HCT116 (cell line): ENCODE measurements around the gene PON1. TPM values are rescaled to one million over a fixed set of nuclear protein-coding genes. Genes with fewer than 3 reads are reported as not detected.

Experiments
- ATAC-seq: fragments of 200-7000 bp; cut with Tn5 transposase; 2 replicates; pipeline ENCODE4 v1.9.1; 2020; ENCODE audit warnings: mild to moderate bottlenecking, moderate library complexity
- BruUV-seq: library from RNA; stranded (reverse); fragments of 400-500 nt; replicated peaks from 2 replicates; lab custom pipeline; 2021; lab: Mats Ljungman, UMichigan
- CTCF ChIA-PET: fragments of 300-600 bp; sonication (Branson Sonifier 250); formaldehyde crosslinking; loops from one replicate; lab custom pipeline; 2021; ENCODE audit warnings: antibody characterized with exemption; lab: Charles Lee
- POLR2A ChIA-PET: fragments of 300-600, 350-600 bp; sonication (Branson Sonifier 250); formaldehyde crosslinking; loops from one replicate; lab custom pipeline; 2021; ENCODE audit warnings: antibody characterized with exemption; lab: Charles Lee
- RAD21 ChIA-PET, 2 experiments: fragments of 300-600 bp; sonication (Branson Sonifier 250); formaldehyde crosslinking; loops; one replicate each; lab custom pipeline; 2023; ENCODE audit warnings: low total read pairs in 2 of 2; ENCODE audit not compliant: uncharacterized antibody in 2 of 2, unreplicated experiment in 2 of 2, low non-redundant PET in 1 of 2; lab: Charles Lee
- DNase-seq: peaks from one replicate; pipeline ENCODE4 v3.0.0-alpha.2; 2010; ENCODE audit warnings: low read depth, low spot score
- H2AFZ ChIP-seq: fragments of 200-600 bp; shearing (Covaris generic), sonication (generic); 2 replicates; pipeline ENCODE4 v1.6.1; 2017; ENCODE audit warnings: low read depth, mixed run types, mixed read lengths, antibody characterized with exemption, low read length; ENCODE audit not compliant: poor library complexity, severe bottlenecking
- H3K27ac ChIP-seq: 2 replicates; pipeline ENCODE4 v1.5.1; 2012; ENCODE audit warnings: low read depth, low read length
- H3K27me3 ChIP-seq: fragments of 200-600 bp; sonication (generic); 2 replicates; pipeline ENCODE4 v1.6.1; 2016; ENCODE audit warnings: mixed run types, low read length, mixed read lengths; ENCODE audit not compliant: insufficient read depth
- H3K36me3 ChIP-seq, 2 experiments: fragments of 200-500 bp in 1 of 2; fragments of 200-600 bp in 1 of 2; sonication (Bioruptor generic) in 1 of 2; sonication (generic) in 1 of 2; 2 replicates each; pipeline versions ENCODE4 v1.5.1 to v1.6.1; 2014 to 2016; ENCODE audit warnings: low read length in 2 of 2, inconsistent platforms in 1 of 2, mixed read lengths in 1 of 2, mixed run types in 1 of 2; ENCODE audit not compliant: insufficient read depth in 2 of 2, control insufficient read depth in 1 of 2
- H3K4me1 ChIP-seq, 2 experiments: fragments of 200-600 bp in 1 of 2; sonication (generic) in 1 of 2; 2 replicates each; pipeline versions ENCODE4 v1.5.1 to v1.6.1; 2012 to 2017; ENCODE audit warnings: low read length in 2 of 2, inconsistent platforms in 1 of 2, mild to moderate bottlenecking in 1 of 2, mixed read lengths in 1 of 2, mixed run types in 1 of 2, moderate library complexity in 1 of 2; ENCODE audit not compliant: insufficient read depth in 2 of 2, control insufficient read depth in 1 of 2
- H3K4me2 ChIP-seq: fragments of 200-600 bp; sonication (generic); 2 replicates; pipeline ENCODE4 v1.6.1; 2017; ENCODE audit warnings: mixed run types, low read length, mixed read lengths
- H3K4me3 ChIP-seq, 2 experiments: fragments of 200-600 bp in 1 of 2; sonication (generic) in 1 of 2; replicated peaks in 1 of 2; 2 replicates each; pipeline ENCODE4 v1.5.1; 2011 to 2016; ENCODE audit warnings: low read length in 2 of 2, control low read depth in 1 of 2, low read depth in 1 of 2, mild to moderate bottlenecking in 1 of 2, mixed read lengths in 1 of 2, mixed run types in 1 of 2
- H3K79me2 ChIP-seq: fragments of 200-600 bp; sonication (generic); 2 replicates; pipeline ENCODE4 v1.6.1; 2017; ENCODE audit warnings: mild to moderate bottlenecking, mixed run types, low read length, moderate library complexity, mixed read lengths; ENCODE audit not compliant: insufficient read depth
- H3K9ac ChIP-seq: fragments of 200-600 bp; sonication (generic); 2 replicates; pipeline ENCODE4 v1.6.1; 2016; ENCODE audit warnings: low read length, mixed read lengths
- H3K9me2 ChIP-seq: fragments of 200-600 bp; sonication (generic), shearing (Covaris generic); 2 replicates; pipeline ENCODE4 v1.6.1; 2017; ENCODE audit warnings: mixed run types, mild to moderate bottlenecking, moderate library complexity; ENCODE audit not compliant: insufficient read depth
- H3K9me3 ChIP-seq, 2 experiments: fragments of 200-500 bp in 1 of 2; fragments of 200-600 bp in 1 of 2; sonication (Bioruptor generic) in 1 of 2; sonication (generic) in 1 of 2; 2 replicates each; pipeline ENCODE4 v1.6.1; 2014 to 2017; ENCODE audit warnings: low read length in 2 of 2, mixed read lengths in 2 of 2, inconsistent platforms in 1 of 2, low read depth in 1 of 2, mild to moderate bottlenecking in 1 of 2, mixed run types in 1 of 2, moderate library complexity in 1 of 2; ENCODE audit not compliant: control insufficient read depth in 1 of 2, insufficient read depth in 1 of 2
- H4K20me1 ChIP-seq: fragments of 200-600 bp; sonication (generic), shearing (Covaris generic); 2 replicates; pipeline ENCODE4 v1.6.1; 2017; ENCODE audit warnings: mixed run types, mild to moderate bottlenecking, moderate library complexity; ENCODE audit not compliant: insufficient read depth
- ATF3 ChIP-seq: IDR thresholded peaks from 2 replicates; pipeline ENCODE4 v1.6.1; 2012
- EGR1 ChIP-seq: IDR thresholded peaks from 2 replicates; pipeline ENCODE4 v1.6.1; 2012; ENCODE audit warnings: low read depth
- ELF1 ChIP-seq: IDR thresholded peaks from 2 replicates; pipeline ENCODE4 v1.6.1; 2012; ENCODE audit warnings: low read depth, borderline replicate concordance
- EZH2 ChIP-seq: fragments of 200-600 bp; sonication (generic); IDR thresholded peaks from 2 replicates; pipeline ENCODE4 v1.6.1; 2017; ENCODE audit warnings: antibody characterized with exemption, mixed run types
- FOSL1 ChIP-seq: IDR thresholded peaks from 2 replicates; pipeline ENCODE4 v1.6.1; 2012; ENCODE audit warnings: low read depth
- JUND ChIP-seq: IDR thresholded peaks from 2 replicates; pipeline ENCODE4 v1.6.1; 2012
- MAX ChIP-seq: IDR thresholded peaks from 2 replicates; pipeline ENCODE4 v1.6.1; 2012
- REST ChIP-seq: IDR thresholded peaks from 2 replicates; pipeline ENCODE4 v1.6.1; 2012; ENCODE audit warnings: low read depth
- SRF ChIP-seq: IDR thresholded peaks from 2 replicates; pipeline ENCODE4 v1.6.1; 2012; ENCODE audit warnings: low read depth
- YY1 ChIP-seq: IDR thresholded peaks from 2 replicates; pipeline ENCODE4 v1.6.1; 2011; ENCODE audit warnings: low read length, low read depth, moderate library complexity, mild to moderate bottlenecking; ENCODE audit not compliant: insufficient replicate concordance; ENCODE audit errors: extremely low read depth
- ZFX ChIP-seq: fragments of 450-650 bp; IDR thresholded peaks from 2 replicates; pipeline ENCODE4 v1.6.1; 2017
- intact Hi-C: fragments of 100-400 bp; cut with micrococcal nuclease; formaldehyde crosslinking; loops from 2 replicates; pipeline ENCODE4 v1.10.0; 2022
- total RNA-seq: library from RNA; stranded (reverse); gene quantifications from one replicate; pipeline ENCODE4 v1.2.1, GENCODE V29; 2021; ENCODE audit not compliant: unreplicated experiment

PON1 gene
- total RNA-seq, 1 experiment from 2014 or later: 0.20 TPM

- Histone ChIP-seq H3K27me3 (no peaks in the 10 kb centered on the region), H4K20me1 (no peaks in the 10 kb centered on the region), H3K4me3 (no peak overlapping the region), H3K27ac (no peak overlapping the region), H3K36me3 (no peaks in the 10 kb centered on the region), H3K9me3 (no peaks in the 10 kb centered on the region), H3K79me2 (no peaks in the 10 kb centered on the region), H2AFZ (no peak overlapping the region), H3K4me2 (no peak overlapping the region), H3K9me2 (no peaks in the 10 kb centered on the region), H3K9ac (no peak overlapping the region), H3K4me1 (peaks cover 0 to 8% of the 10 kb centered on the region in 2 experiments; a peak in 1 of 4 replicates)
- POLR2A ChIA-PET: no interaction called here
- BruUV-seq: no TSS peak
- DNase-seq: no peak
- TF ChIP-seq EZH2 (no peak), JUND (no peak), ZFX (no peak), EGR1 (no peak), YY1 (no peak)
- ATAC-seq: no peak
- RAD21 ChIA-PET: no interaction called here
- CTCF ChIA-PET: no interaction called here
- intact Hi-C loops: no loop called here
Observed at GRCh38 chr7:95262875-95263274, 61.5 kb downstream of the PON1 start.

- Histone ChIP-seq H2AFZ (no peak overlapping the region), H3K9ac (no peak overlapping the region), H3K9me3 (no peaks in the 10 kb centered on the region), H4K20me1 (no peaks in the 10 kb centered on the region), H3K79me2 (no peaks in the 10 kb centered on the region), H3K36me3 (no peaks in the 10 kb centered on the region), H3K27ac (no peak overlapping the region), H3K27me3 (no peaks in the 10 kb centered on the region), H3K4me3 (no peak overlapping the region), H3K9me2 (no peaks in the 10 kb centered on the region), H3K4me2 (no peak overlapping the region), H3K4me1 (peaks cover 0 to 8% of the 10 kb centered on the region in 2 experiments; a peak in 1 of 4 replicates)
- CTCF ChIA-PET: no interaction called here
- intact Hi-C loops: no loop called here
- RAD21 ChIA-PET: no interaction called here
- TF ChIP-seq SRF: no peak
- TF ChIP-seq ATF3: no peak
- no peak for TF ChIP-seq EZH2
- no peak for TF ChIP-seq YY1
- no peak for TF ChIP-seq REST
- TF ChIP-seq MAX: no peak
- no peak for TF ChIP-seq JUND
- no peak for TF ChIP-seq FOSL1
- TF ChIP-seq ZFX: no peak
- TF ChIP-seq ELF1: no peak
- ATAC-seq (no peak), DNase-seq (no peak)
- POLR2A ChIA-PET: no interaction called here
- no TSS peak for BruUV-seq
Observed at GRCh38 chr7:95261895-95262415, 62.4 kb downstream of the PON1 start.
